DND-41 (cell line): ENCODE results near the gene GNB1L.

Experiments used
- CTCF ChIP-seq: IDR thresholded peaks from 2 replicates; pipeline ENCODE4 v1.5.1; 2012; ENCODE audit warnings: borderline replicate concordance, low read length, moderate library complexity, mild to moderate bottlenecking; ENCODE audit not compliant: poor library complexity, severe bottlenecking; ENCODE audit errors: extremely low read depth
- EZH2 ChIP-seq: IDR thresholded peaks from 3 replicates; pipeline ENCODE4 v1.6.1; 2012; ENCODE audit warnings: borderline replicate concordance, low read depth, mild to moderate bottlenecking, moderate library complexity, low read length, inconsistent platforms; ENCODE audit not compliant: severe bottlenecking

GRCh38 chr22:19798891-19799293 is 55.8 kb downstream of the GNB1L start:
- TF ChIP-seq CTCF = no peak
- TF ChIP-seq EZH2 = no peak
